Neural progenitor cell (in vitro differentiated cells): ENCODE measurements around the gene SIAH2.

ENCODE experiments used
- EZH2 ChIP-seq: fragments of 200-600 bp; sonication (generic); IDR thresholded peaks from 2 replicates; pipeline ENCODE4 v1.6.1; 2017; ENCODE audit warnings: antibody characterized with exemption, mild to moderate bottlenecking, moderate library complexity
- TF ChIP-seq, protein P1 (sequence below): fragments of 200-600 bp; sonication (generic); IDR thresholded peaks from 2 replicates; pipeline ENCODE4 v1.5.1; 2017; ENCODE audit warnings: antibody characterized with exemption, mild to moderate bottlenecking

DNA sequence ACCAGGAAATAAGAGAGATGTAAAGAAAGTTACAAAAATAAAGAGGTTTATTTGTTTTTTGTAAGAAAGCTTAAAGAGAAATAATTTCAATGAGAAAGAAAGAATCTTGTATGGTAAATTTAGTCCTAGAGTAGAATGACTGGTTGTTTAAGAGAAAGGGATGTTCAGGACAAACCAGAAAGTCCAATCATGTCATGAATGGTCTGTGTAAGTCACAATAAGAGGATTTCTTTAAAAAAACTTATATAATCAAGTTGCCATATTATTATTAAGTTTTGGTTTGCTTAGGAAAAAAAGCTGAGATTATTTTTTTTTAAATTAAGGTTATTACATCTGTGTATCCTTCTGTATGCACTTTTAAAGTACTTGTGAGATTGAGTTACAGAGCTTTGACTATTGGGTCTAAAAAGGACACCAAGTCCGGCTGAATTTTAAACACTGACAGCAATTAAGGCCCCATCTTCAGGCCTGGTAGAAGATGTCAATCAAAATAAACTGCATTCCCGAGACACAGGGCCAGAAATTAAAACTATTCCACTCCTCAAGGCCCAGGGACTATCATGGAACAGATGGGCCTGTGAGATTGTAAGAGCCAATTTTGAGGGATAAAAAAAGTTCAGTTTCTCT, 71.4 kb downstream of the SIAH2 start:
- no peak for TF ChIP-seq EZH2
- TF ChIP-seq, protein P1, sequence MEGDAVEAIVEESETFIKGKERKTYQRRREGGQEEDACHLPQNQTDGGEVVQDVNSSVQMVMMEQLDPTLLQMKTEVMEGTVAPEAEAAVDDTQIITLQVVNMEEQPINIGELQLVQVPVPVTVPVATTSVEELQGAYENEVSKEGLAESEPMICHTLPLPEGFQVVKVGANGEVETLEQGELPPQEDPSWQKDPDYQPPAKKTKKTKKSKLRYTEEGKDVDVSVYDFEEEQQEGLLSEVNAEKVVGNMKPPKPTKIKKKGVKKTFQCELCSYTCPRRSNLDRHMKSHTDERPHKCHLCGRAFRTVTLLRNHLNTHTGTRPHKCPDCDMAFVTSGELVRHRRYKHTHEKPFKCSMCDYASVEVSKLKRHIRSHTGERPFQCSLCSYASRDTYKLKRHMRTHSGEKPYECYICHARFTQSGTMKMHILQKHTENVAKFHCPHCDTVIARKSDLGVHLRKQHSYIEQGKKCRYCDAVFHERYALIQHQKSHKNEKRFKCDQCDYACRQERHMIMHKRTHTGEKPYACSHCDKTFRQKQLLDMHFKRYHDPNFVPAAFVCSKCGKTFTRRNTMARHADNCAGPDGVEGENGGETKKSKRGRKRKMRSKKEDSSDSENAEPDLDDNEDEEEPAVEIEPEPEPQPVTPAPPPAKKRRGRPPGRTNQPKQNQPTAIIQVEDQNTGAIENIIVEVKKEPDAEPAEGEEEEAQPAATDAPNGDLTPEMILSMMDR, result no peak
